Transverse colon (tissue), 4 donors: ENCODE measurements around the gene RAB8B. TPM values are rescaled to one million over a fixed set of nuclear protein-coding genes. Genes with fewer than 3 reads are reported as not detected.

Experiments used
- DNase-seq: peaks from one replicate; pipeline ENCODE4 v3.0.0-alpha.2; 2019
- H3K27ac ChIP-seq, 4 donors: fragments of 200-600 bp; sonication (generic); 2 replicates each; pipeline ENCODE4 v1.5.1; 2016 to 2018; ENCODE audit warnings: inconsistent platforms in 4 of 4
- H3K27me3 ChIP-seq: fragments of 200-600 bp; sonication (generic); 2 replicates; pipeline ENCODE4 v1.5.1; 2017; ENCODE audit warnings: inconsistent platforms
- H3K36me3 ChIP-seq, 4 donors: fragments of 200-600 bp; sonication (generic); 2 replicates each; pipeline ENCODE4 v1.5.1; 2017 to 2019; ENCODE audit warnings: inconsistent platforms in 4 of 4
- H3K4me1 ChIP-seq, 4 donors: fragments of 200-600 bp; sonication (generic); 2 replicates each; pipeline ENCODE4 v1.5.1; 2017 to 2020; ENCODE audit warnings: inconsistent platforms in 4 of 4
- H3K4me3 ChIP-seq, 4 donors: fragments of 200-600 bp; sonication (generic); 1 replicate in 1 of 4; 2 replicates in 3 of 4; pipeline versions ENCODE4 v1.5.1 to v1.6.1; 2017 to 2019; ENCODE audit warnings: inconsistent platforms in 4 of 4
- H3K9me3 ChIP-seq, 2 donors: fragments of 200-600 bp; sonication (generic); 2 replicates each; pipeline ENCODE4 v1.5.1; 2017 to 2019; ENCODE audit warnings: inconsistent platforms in 2 of 2
- CTCF ChIP-seq, 5 experiments: fragments of 200-600 bp in 3 of 5; fragments of 450-650 bp in 2 of 5; sonication (generic) in 3 of 5; IDR thresholded peaks; 1 replicate in 2 of 5; 2 replicates in 3 of 5; pipeline ENCODE4 v1.5.1; 2016 to 2017; ENCODE audit warnings: antibody characterized with exemption in 5 of 5, inconsistent platforms in 3 of 5, mild to moderate bottlenecking in 2 of 5, moderate library complexity in 1 of 5
- EP300 ChIP-seq: sonication (generic); formaldehyde crosslinking; IDR thresholded peaks from one replicate; pipeline ENCODE4 v1.6.1; 2017; ENCODE audit warnings: antibody characterized with exemption, low read depth
- POLR2A ChIP-seq: fragments of 450-650 bp; IDR thresholded peaks from one replicate; pipeline ENCODE4 v1.6.1; 2016; ENCODE audit warnings: antibody characterized with exemption, mild to moderate bottlenecking, moderate library complexity
- POLR2AphosphoS5 ChIP-seq, 3 donors: sonication (generic); formaldehyde crosslinking; IDR thresholded peaks; one replicate each; pipeline ENCODE4 v1.6.1; 2016; ENCODE audit warnings: antibody characterized with exemption in 3 of 3
- WGBS, 2 donors: methylation state at CpG; one replicate each; pipeline ENCODE4 v1.1.5; 2018; ENCODE audit warnings: low coverage in 1 of 2; 5-methylcytosine and 5-hydroxymethylcytosine counted together
- in situ Hi-C, 4 donors: fragments of 200-750 bp; cut with MboI; loops; one replicate each; pipeline versions ENCODE4 v1.15.0 to v1.15.1; 2017; ENCODE audit warnings: low sequenced_read_pairs in 3 of 4, low pct_ligation_motif_present in 1 of 4, low pct_unique_long_range_greater_than_20kb in 1 of 4
- intact Hi-C: fragments of 100-400 bp; cut with DNase I; formaldehyde crosslinking; loops from one replicate; pipeline ENCODE4 v1.15.1; 2023; ENCODE audit warnings: low total_unique reads
- total RNA-seq, 4 donors: library from RNA; depleted of rRNA; stranded (reverse); fragments of >200 nt; gene quantifications; one replicate each; pipeline ENCODE4 v1.1.0, GENCODE V29; 2016

RAB8B gene
- total RNA-seq, 4 donors from 2014 or later: 3.2 to 25.4 (median 9.5) TPM

DNA sequence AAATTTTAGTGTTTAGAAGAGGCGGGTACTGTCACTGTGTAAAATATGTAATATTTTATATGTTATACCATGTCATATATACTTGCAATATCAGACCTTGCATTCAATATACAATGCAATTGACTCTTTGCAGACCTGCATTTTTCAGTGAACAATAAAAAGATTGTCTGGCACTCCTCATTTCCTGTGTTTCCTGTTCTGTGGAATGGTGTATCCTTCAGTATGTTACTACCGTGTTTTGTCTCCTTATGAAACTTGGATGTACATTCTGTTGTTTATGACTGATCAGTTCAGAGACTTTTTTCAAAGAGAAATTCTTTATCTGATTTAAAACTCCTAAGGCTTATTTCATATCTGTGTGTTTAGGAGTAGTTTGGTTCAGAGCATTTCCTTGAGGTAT, 119.5 kb downstream of the RAB8B start:
- H3K27me3 ChIP-seq: no peaks in the 10 kb centered on the region
- DNase-seq: no peak
- peaks cover 0 to 9% (median 0%) of the 10 kb centered on the region in 4 donors for H3K4me1 ChIP-seq
- H3K4me3 ChIP-seq: no peak overlapping the region
- WGBS, 2 donors: 50 to 70% methylated on average over 2 of the region's 2 CpGs
- no peaks in the 10 kb centered on the region for H3K36me3 ChIP-seq
- in situ Hi-C loops (no loop called here), intact Hi-C loops (no loop called here)
- no peak overlapping the region for H3K27ac ChIP-seq
- no peaks in the 10 kb centered on the region for H3K9me3 ChIP-seq
- TF ChIP-seq CTCF (IDR thresholded peaks at IDR 0.05) (no peak), POLR2AphosphoS5 (IDR thresholded peaks at IDR 0.05) (no peak), EP300 (no peak), POLR2A (no peak)

DNA sequence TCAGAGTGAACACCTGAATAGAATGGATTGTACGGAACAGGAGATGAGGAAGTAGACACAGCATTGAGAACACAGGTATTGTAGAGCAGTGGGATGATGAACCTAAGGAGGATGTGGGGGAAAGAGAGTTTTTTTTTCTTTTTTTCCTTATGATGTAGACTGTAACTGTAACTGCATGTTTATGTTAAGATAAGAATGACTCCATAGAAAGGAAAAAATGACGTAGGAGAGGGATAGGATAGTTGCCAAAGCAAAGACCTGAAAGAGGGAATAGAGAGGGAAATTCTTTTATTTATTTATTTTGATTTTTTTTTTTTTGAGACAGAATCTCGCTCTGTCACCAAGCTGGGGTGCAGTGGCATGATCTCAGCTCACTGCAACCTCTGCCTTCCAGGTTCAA, 121.2 kb downstream of the RAB8B start:
- H3K27me3 ChIP-seq: no peaks in the 10 kb centered on the region
- no peak for DNase-seq
- H3K27ac ChIP-seq: no peak overlapping the region
- 77 to 83% methylated on average over 3 of the region's 3 CpGs for WGBS, 2 donors
- H3K4me3 ChIP-seq: no peak overlapping the region
- H3K9me3 ChIP-seq: no peaks in the 10 kb centered on the region
- in situ Hi-C loops: no loop called here
- H3K36me3 ChIP-seq: no peaks in the 10 kb centered on the region
- intact Hi-C loops: no loop called here
- H3K4me1 ChIP-seq: peaks cover 0 to 9% (median 0%) of the 10 kb centered on the region in 4 donors
- no peak for TF ChIP-seq POLR2A
- no peak for TF ChIP-seq EP300
- TF ChIP-seq POLR2AphosphoS5 (IDR thresholded peaks at IDR 0.05): no peak
- TF ChIP-seq CTCF (IDR thresholded peaks at IDR 0.05): no peak

DNA sequence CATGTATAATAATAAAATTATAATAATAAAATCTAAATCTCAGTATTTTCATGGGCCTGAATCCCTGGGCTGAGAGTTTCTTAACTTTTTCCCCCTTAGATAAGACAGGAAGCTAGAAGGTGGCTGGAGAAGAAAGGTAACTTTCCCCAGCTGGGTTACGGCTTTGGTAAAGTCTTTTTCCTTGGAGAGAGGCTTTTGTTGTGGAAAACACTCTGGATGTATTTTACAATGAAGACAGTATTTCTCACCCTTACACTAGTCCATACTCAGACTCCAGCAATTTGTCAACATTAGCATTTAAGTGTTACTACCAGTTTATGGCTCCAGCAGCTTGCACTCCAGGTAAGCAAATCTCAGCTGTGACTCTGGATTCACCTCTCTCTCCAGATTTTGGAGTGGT, 122.9 kb downstream of the RAB8B start:
- Histone ChIP-seq H3K27ac (no peak overlapping the region), H3K36me3 (no peaks in the 10 kb centered on the region), H3K4me3 (no peak overlapping the region), H3K4me1 (peaks cover 0 to 15% (median 0%) of the 10 kb centered on the region in 4 donors), H3K27me3 (no peaks in the 10 kb centered on the region), H3K9me3 (no peaks in the 10 kb centered on the region)
- 93% methylated on average over 1 of the region's 1 CpG; no CpG with 5 or more reads in 1 of the 2 donors for WGBS, 2 donors
- intact Hi-C loops (no loop called here), in situ Hi-C loops (no loop called here)
- no peak for DNase-seq
- TF ChIP-seq POLR2A: no peak
- no peak for TF ChIP-seq POLR2AphosphoS5 (IDR thresholded peaks at IDR 0.05)
- no peak for TF ChIP-seq CTCF (IDR thresholded peaks at IDR 0.05)
- no peak for TF ChIP-seq EP300

DNA sequence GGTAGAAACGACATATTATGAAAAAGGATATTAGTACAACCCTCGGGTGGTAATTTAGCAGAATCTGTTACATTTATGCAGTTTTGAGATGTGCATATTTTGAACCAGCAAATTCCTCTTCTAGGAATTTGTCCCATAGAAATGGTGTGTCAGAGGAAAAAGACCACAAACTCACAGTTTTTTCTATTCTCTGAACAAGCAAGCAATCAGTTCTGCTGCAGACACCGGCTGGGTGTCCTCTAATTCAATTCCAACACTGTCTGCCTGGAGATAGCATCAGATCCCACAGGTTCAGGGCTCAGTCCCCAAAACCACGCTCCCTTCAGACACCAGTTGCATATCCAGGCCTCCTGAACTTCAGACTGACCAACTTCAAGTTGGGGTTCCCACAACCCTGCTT, 124.4 kb downstream of the RAB8B start:
- no peak for TF ChIP-seq POLR2A
- TF ChIP-seq CTCF (IDR thresholded peaks at IDR 0.05): no peak
- TF ChIP-seq POLR2AphosphoS5 (IDR thresholded peaks at IDR 0.05): no peak
- no peak for TF ChIP-seq EP300
- H3K27me3 ChIP-seq: no peaks in the 10 kb centered on the region
- H3K9me3 ChIP-seq: no peaks in the 10 kb centered on the region
- no peak overlapping the region for H3K4me3 ChIP-seq
- intact Hi-C loops (no loop called here), in situ Hi-C loops (no loop called here)
- H3K27ac ChIP-seq: no peak overlapping the region
- DNase-seq: no peak
- 88 to 90% methylated on average over 2 to 4 of the region's 4 CpGs for WGBS, 2 donors
- peaks cover 0 to 13% (median 3%) of the 10 kb centered on the region in 4 donors for H3K4me1 ChIP-seq
- H3K36me3 ChIP-seq: no peaks in the 10 kb centered on the region
